HL-60 (cell line): ENCODE measurements around the gene ADAM15.

Experiments
- CTCF ChIP-seq: IDR thresholded peaks from one replicate; pipeline ENCODE4 v1.5.1; 2011; ENCODE audit warnings: low read length, control low read depth, inconsistent platforms; ENCODE audit not compliant: insufficient read depth
- GABPA ChIP-seq: IDR thresholded peaks from 2 replicates; pipeline ENCODE4 v1.6.1; 2012; ENCODE audit warnings: low read depth
- POLR2AphosphoS5 ChIP-seq: IDR thresholded peaks from 2 replicates; pipeline ENCODE4 v1.6.1; 2012; ENCODE audit warnings: low read depth
- REST ChIP-seq: IDR thresholded peaks from 2 replicates; pipeline ENCODE4 v1.6.1; 2012; ENCODE audit warnings: low read depth; ENCODE audit not compliant: insufficient replicate concordance

DNA sequence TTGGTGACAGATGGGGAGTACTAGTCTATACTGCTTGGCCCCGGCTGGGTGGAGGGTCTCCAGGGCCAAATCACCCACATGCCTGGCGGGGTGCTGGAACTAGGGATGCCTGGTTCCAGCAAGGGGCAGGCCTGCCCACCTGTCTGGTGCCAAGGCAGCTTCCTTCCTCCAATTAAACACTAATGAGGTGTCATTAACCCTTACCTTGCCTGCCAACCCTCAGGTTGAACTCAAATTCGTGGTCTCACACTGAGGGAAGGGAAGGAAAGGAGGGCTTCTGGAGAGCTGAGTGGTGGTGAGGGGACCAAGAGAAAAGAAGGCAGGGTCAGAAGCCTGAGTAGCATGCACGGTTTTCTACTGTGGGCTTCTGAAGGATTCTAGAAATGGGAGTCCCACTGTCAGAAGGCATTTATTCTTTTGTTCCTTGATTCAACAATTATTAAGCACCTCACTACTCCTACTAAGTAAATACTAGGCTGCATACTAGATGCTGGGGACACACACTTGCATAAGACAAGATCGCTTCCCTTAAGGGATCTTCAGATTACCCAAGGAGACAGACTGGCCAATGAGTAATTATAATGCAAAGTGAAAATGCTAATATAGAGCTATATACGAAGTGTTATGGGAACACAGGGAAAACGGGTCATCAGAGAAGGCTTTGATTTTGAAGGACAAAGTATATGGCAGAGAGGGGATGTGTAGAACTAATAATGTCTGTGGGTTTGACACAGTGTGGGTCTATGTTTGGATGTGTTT, 21.6 kb downstream of the ADAM15 start:
- TF ChIP-seq CTCF (no peak), REST (no peak), POLR2AphosphoS5 (no peak), GABPA (no peak)
